Measurements from ENCODE around the gene RCE1. TPM values are rescaled to one million over a fixed set of nuclear protein-coding genes. Genes with fewer than 3 reads are reported as not detected.

The RCE1 gene
- total and polyA plus RNA-seq, 2 donors (not counting 3 experiments of a cell fraction or from before 2014, with no cell fraction given): 26.9 to 47.4 TPM

- no peak for TF ChIP-seq POLR2AphosphoS5 (IDR thresholded peaks at IDR 0.05; ENCODE audit: insufficient read depth, low read depth, low read length)
- no peak for TF ChIP-seq MYC (IDR thresholded peaks at IDR 0.05; ENCODE audit: low read depth, low read length)
- TF ChIP-seq GATA2 (IDR thresholded peaks at IDR 0.05; ENCODE audit: insufficient read depth, insufficient read length, low read depth, low read length): no peak
- no peak for TF ChIP-seq EZH2 (IDR thresholded peaks at IDR 0.05; ENCODE audit: borderline replicate concordance, low read depth, low read length, severe bottlenecking)
- TF ChIP-seq CTCF (IDR thresholded peaks at IDR 0.05; ENCODE audit: extremely low read depth in 1 of 2, insufficient read depth in 1 of 2, low read depth in 1 of 2, low read length in 2 of 2): no peak
- no peak for TF ChIP-seq FOS (IDR thresholded peaks at IDR 0.05; ENCODE audit: borderline replicate concordance, insufficient read depth, low read length)
- no peak for TF ChIP-seq JUN (IDR thresholded peaks at IDR 0.05; ENCODE audit: borderline replicate concordance, insufficient read depth, insufficient read length, low read depth)
- TF ChIP-seq POLR2A (IDR thresholded peaks at IDR 0.05; ENCODE audit: low read depth, low read length): no peak
- TF ChIP-seq MAX (IDR thresholded peaks at IDR 0.05; ENCODE audit: insufficient read depth, insufficient read length): no peak
- DNase-seq (ENCODE audit: low read depth, low spot score) (no peak), FAIRE-seq (no peak)
- Histone ChIP-seq H3K36me3 (ENCODE audit: control insufficient read depth in 2 of 2, extremely low read depth in 1 of 2, insufficient read depth in 2 of 2, low read length in 2 of 2) (no peaks in the 10 kb centered on the region), H2AFZ (ENCODE audit: low read depth, low read length) (no peak overlapping the region), H3K79me2 (ENCODE audit: control insufficient read depth, insufficient read depth, low read length) (peaks cover 13% of the 10 kb centered on the region), H3K4me2 (ENCODE audit: insufficient read depth, low read length) (no peak overlapping the region), H3K4me3 (replicated peaks in 1 of 3; ENCODE audit: insufficient read depth in 1 of 3, low read depth in 1 of 3, low read length in 3 of 3) (no peak overlapping the region), H3K9me3 (replicated peaks; ENCODE audit: control insufficient read depth, insufficient read depth, low read length) (no peaks in the 10 kb centered on the region), H4K20me1 (replicated peaks; ENCODE audit: control insufficient read depth, extremely low read depth, insufficient read depth, low read length) (no peaks in the 10 kb centered on the region), H3K9me1 (replicated peaks; ENCODE audit: control insufficient read depth, extremely low read depth, insufficient read depth, low read length) (no peaks in the 10 kb centered on the region), H3K4me1 (ENCODE audit: control insufficient read depth, extremely low read depth, insufficient read depth, low read length) (peaks cover 9% of the 10 kb centered on the region), H3K9ac (replicated peaks; ENCODE audit: extremely low read depth, insufficient read depth, low read length) (no peak overlapping the region), H3K27ac (ENCODE audit: insufficient read depth, low read depth, low read length) (no peak overlapping the region), H3K27me3 (ENCODE audit: control insufficient read depth in 2 of 2, insufficient read depth in 2 of 2, low read length in 2 of 2) (no peaks in the 10 kb centered on the region)
- no TSS peak for BruUV-seq (replicated peaks)
- dilution Hi-C loops (cut with MboI; ENCODE audit: extremely low pct_ligation_motif_present, low sequenced_read_pairs) (no loop called here), intact Hi-C loops (cut with micrococcal nuclease) (no loop called here)
- POLR2A ChIA-PET: no interaction called here
- CTCF ChIA-PET: interaction anchor here (1.4 kb wide), 2 partner anchors 116 kb away, joined by 3 read pairs; partner anchors contain the start of gene C11orf86
These were observed 15.9 kb downstream of the RCE1 start for GRCh38 chr11:66858939-66859685.

All from endothelial cell of umbilical vein (primary cell).